Upper lobe of left lung (tissue), 4 donors: ENCODE results near the gene CDKL2.

Experiments used
- EP300 ChIP-seq, 4 donors: sonication (generic); formaldehyde crosslinking; IDR thresholded peaks; one replicate each; pipeline ENCODE4 v1.5.1; 2017; ENCODE audit warnings: antibody characterized with exemption in 4 of 4, control low read depth in 2 of 4
- POLR2A ChIP-seq, 4 donors: fragments of 450-650 bp; IDR thresholded peaks; one replicate each; pipeline ENCODE4 v1.5.1; 2016 to 2017; ENCODE audit warnings: antibody characterized with exemption in 4 of 4, mild to moderate bottlenecking in 2 of 4
- TF ChIP-seq, protein P1 (sequence below), 6 experiments: fragments of 450-650 bp in 4 of 6; fragments of 200-600 bp in 2 of 6; sonication (generic) in 2 of 6; IDR thresholded peaks; one replicate each; pipeline ENCODE4 v1.5.1; 2016 to 2019; ENCODE audit warnings: antibody characterized with exemption in 6 of 6

DNA sequence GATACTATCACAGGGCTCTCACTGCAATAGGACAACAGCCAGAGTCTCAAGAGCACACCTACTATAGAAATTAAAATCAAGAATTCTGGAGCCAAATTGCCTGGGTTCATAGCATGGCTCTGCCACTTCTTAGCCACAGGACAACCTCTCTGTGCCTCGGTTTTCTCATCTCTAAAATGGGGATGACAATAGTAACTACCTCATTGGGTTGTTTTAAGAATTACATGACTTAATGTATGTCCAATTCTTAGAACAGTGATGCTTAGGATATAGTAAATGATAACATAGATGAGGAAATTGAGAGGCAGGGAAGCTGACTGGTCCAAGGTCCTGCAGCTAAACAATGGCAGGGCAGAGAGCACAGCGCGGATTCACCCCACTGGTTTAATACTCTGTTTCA lies 85.5 kb downstream of the CDKL2 start:
- TF ChIP-seq EP300 (IDR thresholded peaks at IDR 0.05), result no peak
- TF ChIP-seq, protein P1, sequence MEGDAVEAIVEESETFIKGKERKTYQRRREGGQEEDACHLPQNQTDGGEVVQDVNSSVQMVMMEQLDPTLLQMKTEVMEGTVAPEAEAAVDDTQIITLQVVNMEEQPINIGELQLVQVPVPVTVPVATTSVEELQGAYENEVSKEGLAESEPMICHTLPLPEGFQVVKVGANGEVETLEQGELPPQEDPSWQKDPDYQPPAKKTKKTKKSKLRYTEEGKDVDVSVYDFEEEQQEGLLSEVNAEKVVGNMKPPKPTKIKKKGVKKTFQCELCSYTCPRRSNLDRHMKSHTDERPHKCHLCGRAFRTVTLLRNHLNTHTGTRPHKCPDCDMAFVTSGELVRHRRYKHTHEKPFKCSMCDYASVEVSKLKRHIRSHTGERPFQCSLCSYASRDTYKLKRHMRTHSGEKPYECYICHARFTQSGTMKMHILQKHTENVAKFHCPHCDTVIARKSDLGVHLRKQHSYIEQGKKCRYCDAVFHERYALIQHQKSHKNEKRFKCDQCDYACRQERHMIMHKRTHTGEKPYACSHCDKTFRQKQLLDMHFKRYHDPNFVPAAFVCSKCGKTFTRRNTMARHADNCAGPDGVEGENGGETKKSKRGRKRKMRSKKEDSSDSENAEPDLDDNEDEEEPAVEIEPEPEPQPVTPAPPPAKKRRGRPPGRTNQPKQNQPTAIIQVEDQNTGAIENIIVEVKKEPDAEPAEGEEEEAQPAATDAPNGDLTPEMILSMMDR (IDR thresholded peaks at IDR 0.05), result no peak
- no peak for TF ChIP-seq POLR2A (IDR thresholded peaks at IDR 0.05)
